ENCODE measurements around the gene TAS2R16. TPM values are rescaled to one million over a fixed set of nuclear protein-coding genes. Genes with fewer than 3 reads are reported as not detected.
A peak's percentile ranks its signal among the peaks of the same experiment; 100 is the strongest.

The TAS2R16 gene
- total and polyA plus RNA-seq, 2 experiments from 2014 or later = not detected

DNA sequence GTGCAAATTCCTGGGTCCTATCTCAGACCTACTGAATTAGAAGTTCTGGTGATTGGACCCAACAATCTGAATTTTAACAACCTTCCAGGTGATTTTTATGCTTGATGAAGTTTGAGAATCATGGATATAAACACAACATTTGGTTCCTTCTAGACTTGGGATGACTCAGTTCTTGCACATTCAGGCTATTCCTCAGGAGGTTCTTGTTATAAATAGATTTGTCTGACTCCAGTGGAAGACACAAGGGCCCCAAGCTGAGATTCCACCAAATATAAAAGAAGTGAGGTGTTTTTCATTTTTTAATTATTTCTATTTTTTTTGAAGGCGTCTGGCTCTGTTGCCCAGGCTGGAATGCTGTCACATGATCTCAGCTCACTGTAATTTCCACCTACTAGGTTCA lies 9.4 kb upstream of the TAS2R16 start:
- Mint-ChIP-seq H3K4me1 (peaks cover 10% of the 10 kb centered on the region; the same call in 2 of the 3 replicates), H3K36me3 (ENCODE audit: low read depth) (no peaks in the 10 kb centered on the region), H3K4me3 (no peak overlapping the region), H3K9me3 (no peaks in the 10 kb centered on the region), H3K27me3 (ENCODE audit: insufficient read depth, low read depth, poor library complexity) (peaks cover 4% of the 10 kb centered on the region), H3K27ac (no peak overlapping the region)
- Histone ChIP-seq H3K27ac (ENCODE audit: low read depth) (no peak overlapping the region), H2AFZ (peak overlapping the region; percentile 44; the same call in 1 of the 2 replicates), H3F3A (replicated peaks; ENCODE audit: low read depth) (no peaks in the 10 kb centered on the region), H3K36me3 (ENCODE audit: insufficient read depth) (no peaks in the 10 kb centered on the region), H3K79me2 (replicated peaks; ENCODE audit: insufficient read depth) (no peaks in the 10 kb centered on the region), H4K20me1 (replicated peaks; ENCODE audit: insufficient read depth) (no peaks in the 10 kb centered on the region), H3K4me2 (no peak overlapping the region), H3K9me2 (ENCODE audit: insufficient read depth) (no peaks in the 10 kb centered on the region), H3K27me3 (ENCODE audit: insufficient read depth) (no peaks in the 10 kb centered on the region), H3K4me1 (ENCODE audit: insufficient read depth) (no peaks in the 10 kb centered on the region), H3K4me3 (no peak overlapping the region)
- no peak for DNase-seq (ENCODE audit: low spot score)
- ATAC-seq = no peak
- TF ChIP-seq, protein P1, sequence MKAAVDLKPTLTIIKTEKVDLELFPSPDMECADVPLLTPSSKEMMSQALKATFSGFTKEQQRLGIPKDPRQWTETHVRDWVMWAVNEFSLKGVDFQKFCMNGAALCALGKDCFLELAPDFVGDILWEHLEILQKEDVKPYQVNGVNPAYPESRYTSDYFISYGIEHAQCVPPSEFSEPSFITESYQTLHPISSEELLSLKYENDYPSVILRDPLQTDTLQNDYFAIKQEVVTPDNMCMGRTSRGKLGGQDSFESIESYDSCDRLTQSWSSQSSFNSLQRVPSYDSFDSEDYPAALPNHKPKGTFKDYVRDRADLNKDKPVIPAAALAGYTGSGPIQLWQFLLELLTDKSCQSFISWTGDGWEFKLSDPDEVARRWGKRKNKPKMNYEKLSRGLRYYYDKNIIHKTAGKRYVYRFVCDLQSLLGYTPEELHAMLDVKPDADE (IDR thresholded peaks at IDR 0.05) = no peak
- TF ChIP-seq CREB1 (CRISPR knock-in tag; IDR thresholded peaks at IDR 0.05; ENCODE audit: low read depth) (no peak), POLR2AphosphoS5 (IDR thresholded peaks at IDR 0.05; ENCODE audit: low read depth) (no peak), EZH2 (IDR thresholded peaks at IDR 0.05; ENCODE audit: low read depth, unreplicated experiment) (no peak), JUNB (IDR thresholded peaks at IDR 0.05; ENCODE audit: unreplicated experiment) (no peak), ZNF331 (CRISPR knock-in tag; IDR thresholded peaks at IDR 0.05; ENCODE audit: low read depth) (no peak), ZNF114 (CRISPR knock-in tag; IDR thresholded peaks at IDR 0.05) (no peak), STAT1 (IDR thresholded peaks at IDR 0.05; ENCODE audit: unreplicated experiment) (no peak)
- TF ChIP-seq, protein P2, sequence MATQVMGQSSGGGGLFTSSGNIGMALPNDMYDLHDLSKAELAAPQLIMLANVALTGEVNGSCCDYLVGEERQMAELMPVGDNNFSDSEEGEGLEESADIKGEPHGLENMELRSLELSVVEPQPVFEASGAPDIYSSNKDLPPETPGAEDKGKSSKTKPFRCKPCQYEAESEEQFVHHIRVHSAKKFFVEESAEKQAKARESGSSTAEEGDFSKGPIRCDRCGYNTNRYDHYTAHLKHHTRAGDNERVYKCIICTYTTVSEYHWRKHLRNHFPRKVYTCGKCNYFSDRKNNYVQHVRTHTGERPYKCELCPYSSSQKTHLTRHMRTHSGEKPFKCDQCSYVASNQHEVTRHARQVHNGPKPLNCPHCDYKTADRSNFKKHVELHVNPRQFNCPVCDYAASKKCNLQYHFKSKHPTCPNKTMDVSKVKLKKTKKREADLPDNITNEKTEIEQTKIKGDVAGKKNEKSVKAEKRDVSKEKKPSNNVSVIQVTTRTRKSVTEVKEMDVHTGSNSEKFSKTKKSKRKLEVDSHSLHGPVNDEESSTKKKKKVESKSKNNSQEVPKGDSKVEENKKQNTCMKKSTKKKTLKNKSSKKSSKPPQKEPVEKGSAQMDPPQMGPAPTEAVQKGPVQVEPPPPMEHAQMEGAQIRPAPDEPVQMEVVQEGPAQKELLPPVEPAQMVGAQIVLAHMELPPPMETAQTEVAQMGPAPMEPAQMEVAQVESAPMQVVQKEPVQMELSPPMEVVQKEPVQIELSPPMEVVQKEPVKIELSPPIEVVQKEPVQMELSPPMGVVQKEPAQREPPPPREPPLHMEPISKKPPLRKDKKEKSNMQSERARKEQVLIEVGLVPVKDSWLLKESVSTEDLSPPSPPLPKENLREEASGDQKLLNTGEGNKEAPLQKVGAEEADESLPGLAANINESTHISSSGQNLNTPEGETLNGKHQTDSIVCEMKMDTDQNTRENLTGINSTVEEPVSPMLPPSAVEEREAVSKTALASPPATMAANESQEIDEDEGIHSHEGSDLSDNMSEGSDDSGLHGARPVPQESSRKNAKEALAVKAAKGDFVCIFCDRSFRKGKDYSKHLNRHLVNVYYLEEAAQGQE (IDR thresholded peaks at IDR 0.05; ENCODE audit: unreplicated experiment) = no peak

DNA sequence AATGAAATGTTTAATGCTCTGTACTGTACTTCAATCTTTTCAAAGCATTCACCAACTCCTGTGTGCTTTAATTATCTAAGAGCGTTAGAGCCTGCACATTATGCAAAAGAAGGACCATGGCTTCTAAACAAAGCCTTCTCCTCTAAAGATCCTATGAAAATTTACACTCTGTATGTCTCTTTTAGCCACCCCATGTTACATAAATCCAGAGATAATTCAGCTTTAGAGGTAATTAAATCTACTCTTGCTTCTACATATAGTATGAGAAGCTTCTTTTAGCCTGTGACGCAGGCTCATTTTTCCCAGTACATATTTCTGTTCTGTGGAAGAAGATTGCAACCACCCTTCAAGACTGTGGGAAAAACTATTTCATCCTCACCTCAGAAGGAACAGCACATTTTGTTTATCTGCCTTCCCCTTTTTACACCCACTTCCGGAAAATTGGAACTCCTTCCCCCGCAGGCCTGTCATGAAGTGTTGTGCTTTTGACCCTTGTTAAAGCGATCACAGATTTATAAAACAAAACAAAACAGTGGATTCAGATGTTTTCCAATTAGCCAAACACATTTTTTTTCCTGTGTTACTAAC lies 8.1 kb upstream of the TAS2R16 start:
- peak overlapping the region; percentile 38; the same call in 1 of the 2 replicates for H2AFZ ChIP-seq
- no peaks in the 10 kb centered on the region for H3K9me2 ChIP-seq (ENCODE audit: insufficient read depth)
- DNase-seq (ENCODE audit: low spot score) (no peak), ATAC-seq (no peak)
- no peaks in the 10 kb centered on the region for H3F3A ChIP-seq (replicated peaks; ENCODE audit: low read depth)
- no peak overlapping the region for H3K4me3 Mint-ChIP-seq
- no peak overlapping the region for H3K4me2 ChIP-seq
- H3K9me3 Mint-ChIP-seq = no peaks in the 10 kb centered on the region
- TF ChIP-seq, protein P1 (IDR thresholded peaks at IDR 0.05) = no peak
- TF ChIP-seq JUNB (IDR thresholded peaks at IDR 0.05; ENCODE audit: unreplicated experiment) = no peak
- TF ChIP-seq EZH2 (IDR thresholded peaks at IDR 0.05; ENCODE audit: low read depth, unreplicated experiment) = no peak
- TF ChIP-seq ZNF114 (CRISPR knock-in tag; IDR thresholded peaks at IDR 0.05) = no peak
- no peak for TF ChIP-seq NANOG (IDR thresholded peaks at IDR 0.05; ENCODE audit: borderline replicate concordance)
- TF ChIP-seq POLR2AphosphoS5 (IDR thresholded peaks at IDR 0.05; ENCODE audit: low read depth) = no peak
- TF ChIP-seq, protein P3, sequence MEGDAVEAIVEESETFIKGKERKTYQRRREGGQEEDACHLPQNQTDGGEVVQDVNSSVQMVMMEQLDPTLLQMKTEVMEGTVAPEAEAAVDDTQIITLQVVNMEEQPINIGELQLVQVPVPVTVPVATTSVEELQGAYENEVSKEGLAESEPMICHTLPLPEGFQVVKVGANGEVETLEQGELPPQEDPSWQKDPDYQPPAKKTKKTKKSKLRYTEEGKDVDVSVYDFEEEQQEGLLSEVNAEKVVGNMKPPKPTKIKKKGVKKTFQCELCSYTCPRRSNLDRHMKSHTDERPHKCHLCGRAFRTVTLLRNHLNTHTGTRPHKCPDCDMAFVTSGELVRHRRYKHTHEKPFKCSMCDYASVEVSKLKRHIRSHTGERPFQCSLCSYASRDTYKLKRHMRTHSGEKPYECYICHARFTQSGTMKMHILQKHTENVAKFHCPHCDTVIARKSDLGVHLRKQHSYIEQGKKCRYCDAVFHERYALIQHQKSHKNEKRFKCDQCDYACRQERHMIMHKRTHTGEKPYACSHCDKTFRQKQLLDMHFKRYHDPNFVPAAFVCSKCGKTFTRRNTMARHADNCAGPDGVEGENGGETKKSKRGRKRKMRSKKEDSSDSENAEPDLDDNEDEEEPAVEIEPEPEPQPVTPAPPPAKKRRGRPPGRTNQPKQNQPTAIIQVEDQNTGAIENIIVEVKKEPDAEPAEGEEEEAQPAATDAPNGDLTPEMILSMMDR (conservative IDR thresholded peaks at IDR 0.05; ENCODE audit: low read depth in 2 of 2) = no peak
- no peak for TF ChIP-seq CREB1 (CRISPR knock-in tag; IDR thresholded peaks at IDR 0.05; ENCODE audit: low read depth)
- TF ChIP-seq, protein P2 (IDR thresholded peaks at IDR 0.05; ENCODE audit: unreplicated experiment) = no peak
- no peak overlapping the region for H3K4me3 ChIP-seq
- H3K27me3 ChIP-seq (ENCODE audit: insufficient read depth) = no peaks in the 10 kb centered on the region
- no peaks in the 10 kb centered on the region for H3K36me3 ChIP-seq (ENCODE audit: insufficient read depth)
- no peaks in the 10 kb centered on the region for H3K36me3 Mint-ChIP-seq (ENCODE audit: low read depth)
- no peak overlapping the region for H3K27ac ChIP-seq (ENCODE audit: low read depth)
- H3K4me1 ChIP-seq (ENCODE audit: insufficient read depth) = no peaks in the 10 kb centered on the region
- no peaks in the 10 kb centered on the region for H3K79me2 ChIP-seq (replicated peaks; ENCODE audit: insufficient read depth)
- no peaks in the 10 kb centered on the region for H4K20me1 ChIP-seq (replicated peaks; ENCODE audit: insufficient read depth)
- 0 out of 2 replicates have a peak overlapping the region, but pooled peaks have one; percentile 13 for H3K27ac Mint-ChIP-seq
- H3K4me1 Mint-ChIP-seq = peaks cover 10% of the 10 kb centered on the region; the same call in 2 of the 3 replicates
- H3K27me3 Mint-ChIP-seq (ENCODE audit: insufficient read depth, low read depth, poor library complexity) = peaks cover 4% of the 10 kb centered on the region
